NCI-H2107 (cell line): ENCODE measurements around the gene SFTA2.

ENCODE experiments used
- DNase-seq: peaks from one replicate; lab custom pipeline; 2025; lab: John Stamatoyannopoulos, UW

SFTA2 gene

GRCh38 chr6:30890646-30891449 lies 41.1 kb downstream of the SFTA2 start:
- no peak for DNase-seq

- peak; percentile 47 for DNase-seq
Measured at GRCh38 chr6:30889921-30890645, 41.9 kb downstream of the SFTA2 start.

DNA sequence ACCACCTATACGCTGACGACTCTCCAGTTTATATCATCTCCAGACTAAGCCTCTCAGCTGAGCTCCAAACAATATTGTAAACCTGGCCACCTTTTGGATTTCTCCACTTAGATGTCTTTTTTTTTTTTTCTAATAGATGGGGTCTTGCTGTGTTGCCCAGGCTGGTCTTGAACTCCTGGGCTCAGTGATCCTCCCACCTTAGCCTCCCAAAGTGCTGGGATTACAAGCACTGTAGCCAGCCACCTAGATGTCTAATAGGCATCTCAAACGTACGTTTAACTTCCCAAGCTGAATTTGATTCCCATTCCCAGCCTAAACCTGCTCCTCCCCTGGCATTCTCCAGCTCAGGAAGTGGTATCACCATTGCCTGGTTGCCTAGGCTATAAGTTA lies 42.5 kb downstream of the SFTA2 start:
- no peak for DNase-seq

- no peak for DNase-seq
Measured at GRCh38 chr6:30888816-30889495, 43.0 kb downstream of the SFTA2 start.

DNA sequence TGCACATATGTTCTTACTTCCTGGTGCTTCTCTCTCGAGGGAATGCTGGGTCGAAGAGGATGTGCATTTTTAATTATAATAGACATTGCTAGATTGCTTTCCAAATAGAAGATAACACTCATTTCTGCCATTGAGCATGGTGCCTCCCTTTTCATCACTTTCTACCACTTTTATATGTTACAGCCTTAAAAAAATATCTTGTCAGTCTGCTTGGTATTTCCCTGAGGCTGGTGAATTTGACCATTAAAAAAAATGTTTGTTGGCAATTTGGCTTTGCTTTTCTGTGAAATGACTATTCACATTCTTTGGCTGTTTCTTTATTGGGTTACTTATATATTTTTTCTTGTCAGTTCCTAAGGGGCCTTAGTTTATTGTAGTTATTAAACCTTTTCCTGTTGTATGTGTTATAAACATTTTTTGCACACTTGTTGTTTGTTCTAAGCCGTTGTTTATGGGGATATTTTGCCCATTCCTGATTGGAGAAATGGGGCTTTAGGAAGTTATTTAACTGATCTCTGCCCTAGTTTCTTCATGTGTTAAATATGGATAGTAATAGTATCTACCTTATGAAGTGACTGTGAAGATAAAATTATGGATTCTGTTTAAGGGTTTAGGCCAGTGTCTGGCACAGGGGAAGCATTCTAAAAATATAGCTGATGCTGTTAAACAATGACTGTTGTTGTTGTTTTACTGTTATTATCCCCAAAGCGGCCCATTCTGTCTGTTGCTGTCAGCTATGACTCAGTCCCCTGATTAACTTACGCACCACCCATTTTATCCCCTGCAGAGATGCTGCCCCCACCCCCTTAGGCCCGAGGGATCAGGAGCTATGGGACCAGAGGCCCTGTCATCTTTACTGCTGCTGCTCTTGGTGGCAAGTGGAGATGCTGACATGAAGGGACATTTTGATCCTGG lies 43.8 kb downstream of the SFTA2 start:
- DNase-seq, result no peak

GRCh38 chr6:30886897-30887255 lies 45.1 kb downstream of the SFTA2 start:
- DNase-seq, result no peak

DNA sequence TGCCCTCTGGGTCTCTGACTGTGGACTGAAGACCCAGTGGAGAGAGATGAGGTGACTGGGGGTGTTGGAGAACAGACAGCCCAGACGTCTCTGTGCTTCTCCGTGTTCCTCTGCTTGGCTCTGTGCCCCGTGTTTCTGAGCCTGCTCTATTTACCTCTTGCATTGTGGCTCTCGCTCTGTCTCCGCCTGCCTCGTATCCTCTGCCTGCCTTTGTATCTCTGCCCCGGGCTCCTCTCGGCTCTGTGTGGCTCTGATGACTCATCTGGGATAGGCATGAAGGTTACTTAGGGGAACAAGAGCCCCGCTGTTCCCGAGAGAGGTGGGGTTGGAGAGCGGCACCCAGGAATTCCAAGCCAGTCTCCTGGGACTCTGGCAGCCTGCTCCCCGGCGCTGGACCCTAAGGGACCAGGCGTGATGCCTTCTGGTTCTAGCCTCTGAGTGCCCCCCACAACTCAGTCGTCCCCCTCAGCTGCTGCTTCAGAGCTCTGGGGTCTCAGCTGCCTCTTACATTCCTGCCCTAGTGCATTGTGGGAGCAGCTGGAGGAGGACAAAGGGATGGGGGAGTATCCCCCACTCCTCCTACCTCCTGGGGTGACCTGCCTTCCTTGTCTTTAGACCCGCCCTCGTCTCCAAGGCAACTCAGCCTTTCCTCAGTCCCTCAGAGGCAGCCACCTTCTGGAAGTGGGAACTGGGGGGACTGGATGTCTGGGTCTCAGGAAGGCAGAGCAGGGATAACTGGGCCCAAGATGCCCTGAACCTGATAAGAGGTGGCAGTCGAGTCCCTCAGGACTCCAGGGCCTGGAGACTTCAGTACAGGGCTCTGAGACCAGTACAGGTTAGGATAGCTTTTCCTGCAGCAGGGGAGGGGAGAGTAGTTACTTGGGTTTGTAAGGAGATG lies 45.7 kb downstream of the SFTA2 start:
- peak; percentile 11 for DNase-seq

DNA sequence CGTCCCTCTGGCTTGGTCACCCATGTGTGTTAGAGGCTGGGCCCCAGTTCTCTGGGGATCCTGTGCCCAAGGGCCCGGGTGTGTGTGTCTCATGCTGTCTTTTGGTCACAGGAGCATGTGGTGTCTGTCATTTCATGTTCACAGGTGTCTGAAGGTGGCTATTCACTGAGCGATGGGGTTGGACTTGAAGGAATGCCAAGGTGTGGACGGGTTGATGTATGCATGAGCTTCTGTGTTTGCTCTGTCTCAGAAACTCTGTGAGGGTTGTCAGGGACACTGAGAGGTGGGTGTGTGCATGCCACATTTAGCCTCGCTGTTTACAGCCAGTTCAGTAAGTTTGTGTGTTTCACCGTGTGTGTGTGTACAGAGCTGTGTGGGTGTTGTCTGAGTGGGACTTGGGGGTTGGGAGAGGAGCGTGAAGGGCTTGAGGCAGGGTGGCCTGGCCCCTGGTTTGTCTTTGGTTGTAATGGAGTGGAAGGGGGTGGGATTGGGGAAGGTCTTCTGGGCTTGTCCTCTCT lies 46.4 kb downstream of the SFTA2 start:
- no peak for DNase-seq

DNA sequence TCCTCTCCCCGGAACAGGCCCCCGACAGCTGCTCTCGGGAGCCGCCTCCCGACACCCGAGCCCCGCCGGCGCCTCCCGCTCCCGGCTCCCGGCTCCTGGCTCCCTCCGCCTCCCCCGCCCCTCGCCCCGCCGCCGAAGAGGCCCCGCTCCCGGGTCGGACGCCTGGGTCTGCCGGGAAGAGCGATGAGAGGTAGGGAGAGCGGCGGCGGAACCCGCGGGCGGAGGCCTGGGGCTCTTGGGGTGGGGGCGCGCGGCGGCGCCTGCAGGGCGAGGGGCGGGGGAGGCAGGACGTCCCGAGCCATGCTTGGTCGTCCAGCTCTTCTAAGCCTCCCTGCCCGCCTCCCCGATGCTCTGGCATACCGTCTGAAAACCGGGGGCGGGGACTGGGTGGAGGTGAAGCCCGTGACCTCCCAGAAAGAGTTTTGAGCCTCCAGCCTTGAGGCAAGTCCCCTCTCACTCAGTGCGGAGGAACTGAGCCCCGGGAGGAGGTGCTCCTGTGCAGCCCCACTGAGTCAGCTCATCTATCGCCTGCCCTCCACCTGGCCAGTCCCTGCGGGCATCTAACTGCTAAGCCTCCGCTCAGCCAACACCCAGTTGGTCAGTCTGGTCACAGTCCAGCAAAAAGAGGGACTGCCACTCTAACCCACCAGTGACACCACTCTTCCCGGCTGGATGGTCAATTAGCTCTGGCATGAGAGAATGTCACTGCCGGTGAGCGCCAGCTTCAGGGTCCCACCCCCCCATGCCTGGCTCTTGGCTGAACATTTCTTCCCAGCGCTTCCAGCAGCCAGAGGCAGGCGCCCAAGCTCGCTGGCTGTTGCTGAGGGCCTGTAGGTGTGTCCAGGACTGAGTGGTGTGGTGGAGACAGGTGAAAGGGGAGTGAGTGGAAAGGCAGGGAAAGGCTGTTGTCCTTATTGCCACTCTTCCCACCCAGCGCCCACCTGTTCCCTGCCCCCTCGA lies 47.2 kb downstream of the SFTA2 start:
- DNase-seq, result no peak

DNA sequence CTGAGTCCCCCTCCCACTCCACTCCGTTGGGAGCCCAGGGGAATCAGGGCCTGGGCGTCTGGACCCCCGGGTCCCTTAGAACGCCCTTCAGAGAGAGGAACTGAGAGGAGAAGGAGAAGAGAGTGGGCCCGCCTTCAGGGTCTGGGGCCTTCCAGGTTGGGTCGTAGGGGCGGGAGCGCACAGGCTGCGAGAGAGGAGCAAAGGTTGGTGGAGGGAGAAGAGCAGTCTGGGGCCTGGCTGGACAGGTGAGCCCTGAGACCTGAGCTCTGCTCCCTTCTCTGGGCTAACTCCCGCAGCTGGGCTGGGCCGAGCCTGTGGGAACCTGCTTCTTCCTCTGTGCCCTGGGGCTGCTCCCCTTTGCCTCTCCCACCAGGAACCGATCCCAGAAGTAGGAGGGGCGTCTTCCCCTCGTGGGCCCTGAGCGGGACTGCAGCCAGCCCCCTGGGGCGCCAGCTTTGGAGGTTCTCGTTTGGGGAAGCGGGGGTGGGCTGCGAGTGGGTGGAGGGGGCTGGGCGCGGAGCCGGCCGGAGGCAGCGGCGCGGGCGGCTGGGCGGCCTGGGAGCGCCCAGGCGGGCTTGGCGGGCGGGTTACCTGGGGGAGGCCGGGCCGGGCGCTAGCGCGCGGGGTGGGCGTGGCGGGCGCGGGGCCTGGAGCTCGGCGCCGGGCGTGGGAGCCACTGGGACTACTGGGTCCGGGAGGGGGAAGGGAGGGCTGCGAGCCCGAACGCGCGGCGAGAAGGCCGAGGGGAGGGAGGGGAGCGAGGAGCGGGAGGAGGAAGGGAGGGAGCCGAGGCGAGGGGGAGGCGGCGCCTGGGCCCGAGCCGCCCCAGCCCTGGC lies 48.1 kb downstream of the SFTA2 start, which contains the start of gene DDR1:
TSS of gene DDR1 (plus strand) at position 835 of the 836 bp plus-strand sequence. CDS start 4,211 bp downstream, outside the sequence.
- no peak for DNase-seq

DNA sequence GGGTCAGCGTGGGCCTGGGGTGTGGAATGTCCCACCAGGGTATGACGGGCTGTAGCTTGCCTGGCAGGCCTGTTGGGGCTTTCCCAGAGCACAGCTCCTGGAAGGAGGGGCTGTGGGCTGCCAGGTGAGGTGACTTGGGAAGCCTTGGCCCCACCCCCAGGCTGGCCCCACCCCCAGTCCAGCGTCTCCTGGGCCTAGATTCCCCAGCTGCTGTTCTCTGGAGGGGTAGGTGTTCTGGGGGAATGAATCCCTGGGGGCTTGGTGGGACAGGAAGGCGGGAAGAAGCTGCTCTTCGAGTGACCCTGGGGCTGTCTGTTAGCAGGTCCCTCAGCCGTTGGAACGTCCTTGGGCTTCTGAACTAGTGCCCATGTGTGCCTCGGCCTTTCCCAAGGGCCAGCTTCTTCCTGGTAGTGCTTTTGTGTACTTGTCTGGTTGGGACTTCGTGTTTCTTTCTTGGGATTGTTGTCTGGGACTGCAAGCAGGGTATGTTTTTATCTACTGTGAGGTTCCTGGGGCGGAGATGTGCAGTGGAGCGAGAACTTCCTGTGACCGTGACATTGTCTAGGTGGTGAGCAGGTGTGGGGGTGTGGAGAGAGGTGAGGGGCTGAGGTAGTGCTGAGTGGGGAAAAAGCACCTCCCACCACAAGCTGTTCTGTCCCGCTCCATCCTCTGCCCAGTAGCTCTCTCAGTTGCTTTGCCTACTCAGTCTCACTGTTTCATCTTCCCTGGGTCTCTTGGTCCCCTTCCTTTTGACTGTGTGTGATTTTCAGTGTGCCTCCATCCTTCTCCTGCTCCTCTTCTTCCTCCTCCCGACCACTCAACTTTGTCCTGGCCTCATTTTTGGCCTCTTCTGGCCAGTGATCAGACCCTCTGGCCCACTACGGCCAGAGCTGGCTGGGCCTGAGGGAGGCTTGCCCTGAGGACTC lies 48.9 kb downstream of the SFTA2 start:
- DNase-seq, result no peak

GRCh38 chr6:30882204-30882758 lies 49.7 kb downstream of the SFTA2 start:
- DNase-seq, result no peak

GRCh38 chr6:30881392-30882203 lies 50.4 kb downstream of the SFTA2 start:
- DNase-seq, result no peak
